Uterus (tissue), 4 donors: Measurements from ENCODE around the gene GSPT2. TPM values are rescaled to one million over a fixed set of nuclear protein-coding genes. Genes with fewer than 3 reads are reported as not detected.
"Not testable (repeated sequence)": the region's sequence is repeated elsewhere in the genome, so short reads cannot be mapped to it uniquely, and the experiment has no call there.

Source experiments
- DNase-seq, 2 donors: peaks; one replicate each; pipeline ENCODE4 v3.0.0-alpha.2; 2019 to 2020
- H3K27ac ChIP-seq, 2 donors: fragments of 200-600 bp; sonication (generic); 1 replicate in 1 of 2; 2 replicates in 1 of 2; pipeline ENCODE4 v1.5.1; 2016 to 2018
- H3K27me3 ChIP-seq, 2 donors: fragments of 200-600 bp; sonication (generic); one replicate each; pipeline ENCODE4 v1.5.1; 2018 to 2019; ENCODE audit warnings: control low read depth in 1 of 2
- H3K36me3 ChIP-seq, 2 donors: fragments of 200-600 bp; sonication (generic); one replicate each; pipeline ENCODE4 v1.5.1; 2019; ENCODE audit warnings: control low read depth in 1 of 2
- H3K4me1 ChIP-seq, 2 donors: fragments of 200-600 bp; sonication (generic); one replicate each; pipeline ENCODE4 v1.5.1; 2018 to 2019; ENCODE audit warnings: control low read depth in 1 of 2
- H3K4me3 ChIP-seq, 2 donors: fragments of 200-600 bp; sonication (generic); 1 replicate in 1 of 2; 2 replicates in 1 of 2; pipeline ENCODE4 v1.5.1; 2018 to 2019; ENCODE audit warnings: mild to moderate bottlenecking in 1 of 2
- H3K9me3 ChIP-seq, 2 donors: fragments of 200-600 bp; sonication (generic); one replicate each; pipeline ENCODE4 v1.5.1; 2019; ENCODE audit warnings: control low read depth in 1 of 2
- POLR2A ChIP-seq, 2 donors: fragments of 450-650 bp; IDR thresholded peaks; one replicate each; pipeline ENCODE4 v1.6.1; 2016; ENCODE audit warnings: antibody characterized with exemption in 2 of 2, mild to moderate bottlenecking in 1 of 2, moderate library complexity in 1 of 2
- intact Hi-C: fragments of 100-400 bp; cut with DNase I; formaldehyde crosslinking; loops from one replicate; pipeline ENCODE4 v1.15.1; 2023; ENCODE audit warnings: low total_unique reads
- total RNA-seq, 4 donors: library from RNA; depleted of rRNA in 3 of 4; stranded (reverse); fragments of >200 nt in 3 of 4; gene quantifications; one replicate each; pipeline versions ENCODE4 v1.1.0 to v1.2.4, GENCODE V29; 2014 to 2023
- TF ChIP-seq, protein P1 (sequence below), 4 experiments: fragments of 200-600 bp in 2 of 4; fragments of 450-650 bp in 2 of 4; sonication (generic) in 2 of 4; IDR thresholded peaks; one replicate each; pipeline ENCODE4 v1.5.1; 2016 to 2019; ENCODE audit warnings: antibody characterized with exemption in 4 of 4, mild to moderate bottlenecking in 2 of 4, moderate library complexity in 1 of 4
- donor health status: DM: yes; HTN: yes; CAD: no.

Gene GSPT2
- total RNA-seq: 10 to 100 TPM in 2 of 4 donors, 1 to 10 TPM in 1, under 1 TPM in 1; 0.26 to 19.7 (median 7.3) TPM

DNA sequence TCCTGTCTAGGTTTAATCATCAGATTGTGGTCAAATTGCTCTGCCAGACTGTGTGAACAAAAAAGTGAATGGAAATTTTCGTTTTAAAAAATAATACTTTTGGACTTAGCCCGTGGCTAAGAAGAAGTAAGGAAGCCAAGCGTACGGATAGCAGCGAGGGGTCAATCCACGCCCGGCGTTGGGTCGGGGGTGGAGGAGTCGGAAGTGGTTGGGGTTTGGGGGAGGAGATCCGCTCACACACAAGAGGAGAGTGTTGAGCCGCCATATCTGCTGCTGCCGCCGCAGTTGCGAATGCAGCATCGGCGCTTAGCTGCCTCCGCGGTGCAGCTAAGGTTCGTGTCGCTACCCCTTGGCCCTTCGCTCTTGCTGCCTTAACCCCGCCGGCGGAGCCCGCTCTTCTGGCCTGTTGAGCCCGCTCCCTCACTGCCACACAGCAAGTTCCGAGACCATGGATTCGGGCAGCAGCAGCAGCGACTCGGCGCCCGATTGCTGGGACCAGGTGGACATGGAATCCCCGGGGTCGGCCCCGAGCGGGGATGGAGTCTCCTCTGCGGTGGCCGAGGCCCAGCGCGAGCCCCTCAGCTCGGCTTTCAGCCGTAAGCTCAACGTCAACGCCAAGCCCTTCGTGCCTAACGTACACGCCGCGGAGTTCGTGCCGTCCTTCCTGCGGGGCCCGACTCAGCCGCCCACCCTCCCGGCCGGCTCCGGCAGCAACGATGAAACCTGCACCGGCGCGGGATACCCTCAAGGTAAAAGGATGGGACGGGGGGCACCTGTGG is at the start of gene GSPT2:
Gene GSPT2 (plus strand): TSS at position 264 of the 779 bp plus-strand sequence. CDS start 185 bp downstream, at position 449.
- TF ChIP-seq, protein P1, sequence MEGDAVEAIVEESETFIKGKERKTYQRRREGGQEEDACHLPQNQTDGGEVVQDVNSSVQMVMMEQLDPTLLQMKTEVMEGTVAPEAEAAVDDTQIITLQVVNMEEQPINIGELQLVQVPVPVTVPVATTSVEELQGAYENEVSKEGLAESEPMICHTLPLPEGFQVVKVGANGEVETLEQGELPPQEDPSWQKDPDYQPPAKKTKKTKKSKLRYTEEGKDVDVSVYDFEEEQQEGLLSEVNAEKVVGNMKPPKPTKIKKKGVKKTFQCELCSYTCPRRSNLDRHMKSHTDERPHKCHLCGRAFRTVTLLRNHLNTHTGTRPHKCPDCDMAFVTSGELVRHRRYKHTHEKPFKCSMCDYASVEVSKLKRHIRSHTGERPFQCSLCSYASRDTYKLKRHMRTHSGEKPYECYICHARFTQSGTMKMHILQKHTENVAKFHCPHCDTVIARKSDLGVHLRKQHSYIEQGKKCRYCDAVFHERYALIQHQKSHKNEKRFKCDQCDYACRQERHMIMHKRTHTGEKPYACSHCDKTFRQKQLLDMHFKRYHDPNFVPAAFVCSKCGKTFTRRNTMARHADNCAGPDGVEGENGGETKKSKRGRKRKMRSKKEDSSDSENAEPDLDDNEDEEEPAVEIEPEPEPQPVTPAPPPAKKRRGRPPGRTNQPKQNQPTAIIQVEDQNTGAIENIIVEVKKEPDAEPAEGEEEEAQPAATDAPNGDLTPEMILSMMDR (IDR thresholded peaks at IDR 0.05): no peak
- no peak for TF ChIP-seq POLR2A (IDR thresholded peaks at IDR 0.05)
- H3K27ac ChIP-seq: peak within 1 kb of the TSS; percentile 60 to 75
- intact Hi-C loops: no loop called here
- H3K27me3 ChIP-seq: no peaks in the 10 kb centered on the region
- DNase-seq: peak; percentile 63
- H3K9me3 ChIP-seq: peaks cover 0 to 4% of the 10 kb centered on the region in 2 donors
- H3K36me3 ChIP-seq: no peaks in the 10 kb centered on the region
- peak within 1 kb of the TSS; percentile 41 to 60 for H3K4me3 ChIP-seq
- H3K4me1 ChIP-seq: no peaks in the 10 kb centered on the region

DNA sequence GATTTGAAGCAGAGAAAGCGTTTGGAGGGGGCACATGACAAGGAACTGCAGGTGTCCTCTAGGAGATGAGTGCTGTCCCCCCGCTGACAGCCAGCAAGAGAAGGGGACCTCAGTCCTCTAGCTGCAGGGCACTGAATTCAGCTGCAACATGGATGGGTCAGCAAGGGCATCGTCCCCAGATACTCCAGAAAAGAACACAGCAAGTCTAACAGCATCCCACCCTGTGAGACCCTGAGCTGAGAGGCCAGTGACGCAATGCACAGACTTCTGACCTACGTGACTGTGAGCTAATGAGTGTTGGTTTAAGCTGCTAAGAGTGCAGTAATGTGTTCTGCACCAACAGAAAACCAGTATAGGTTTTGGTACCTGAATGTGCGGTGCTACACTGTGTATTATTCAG is 49.0 kb upstream of the GSPT2 start:
- no peak for DNase-seq
- intact Hi-C loops: no loop called here
- no peak overlapping the region for H3K27ac ChIP-seq

GRCh38 chrX:51697397-51697796 is 45.8 kb upstream of the GSPT2 start:
- Histone ChIP-seq H3K9me3 (no peaks in the 10 kb centered on the region), H3K4me3 (no peak overlapping the region), H3K27ac (no peak overlapping the region), H3K36me3 (no peaks in the 10 kb centered on the region), H3K27me3 (no peaks in the 10 kb centered on the region), H3K4me1 (no peaks in the 10 kb centered on the region)
- TF ChIP-seq, protein P1 (IDR thresholded peaks at IDR 0.05): no peak
- TF ChIP-seq POLR2A (IDR thresholded peaks at IDR 0.05): no peak
- intact Hi-C loops: no loop called here
- DNase-seq: no peak

More for the DNA sequence above, 49.0 kb upstream of the GSPT2 start:
- Histone ChIP-seq H3K9me3 (no peaks in the 10 kb centered on the region), H3K27me3 (no peaks in the 10 kb centered on the region), H3K4me3 (no peak overlapping the region), H3K36me3 (no peaks in the 10 kb centered on the region), H3K4me1 (no peaks in the 10 kb centered on the region)
- TF ChIP-seq POLR2A (IDR thresholded peaks at IDR 0.05): no peak
- TF ChIP-seq, protein P1 (IDR thresholded peaks at IDR 0.05): no peak

DNA sequence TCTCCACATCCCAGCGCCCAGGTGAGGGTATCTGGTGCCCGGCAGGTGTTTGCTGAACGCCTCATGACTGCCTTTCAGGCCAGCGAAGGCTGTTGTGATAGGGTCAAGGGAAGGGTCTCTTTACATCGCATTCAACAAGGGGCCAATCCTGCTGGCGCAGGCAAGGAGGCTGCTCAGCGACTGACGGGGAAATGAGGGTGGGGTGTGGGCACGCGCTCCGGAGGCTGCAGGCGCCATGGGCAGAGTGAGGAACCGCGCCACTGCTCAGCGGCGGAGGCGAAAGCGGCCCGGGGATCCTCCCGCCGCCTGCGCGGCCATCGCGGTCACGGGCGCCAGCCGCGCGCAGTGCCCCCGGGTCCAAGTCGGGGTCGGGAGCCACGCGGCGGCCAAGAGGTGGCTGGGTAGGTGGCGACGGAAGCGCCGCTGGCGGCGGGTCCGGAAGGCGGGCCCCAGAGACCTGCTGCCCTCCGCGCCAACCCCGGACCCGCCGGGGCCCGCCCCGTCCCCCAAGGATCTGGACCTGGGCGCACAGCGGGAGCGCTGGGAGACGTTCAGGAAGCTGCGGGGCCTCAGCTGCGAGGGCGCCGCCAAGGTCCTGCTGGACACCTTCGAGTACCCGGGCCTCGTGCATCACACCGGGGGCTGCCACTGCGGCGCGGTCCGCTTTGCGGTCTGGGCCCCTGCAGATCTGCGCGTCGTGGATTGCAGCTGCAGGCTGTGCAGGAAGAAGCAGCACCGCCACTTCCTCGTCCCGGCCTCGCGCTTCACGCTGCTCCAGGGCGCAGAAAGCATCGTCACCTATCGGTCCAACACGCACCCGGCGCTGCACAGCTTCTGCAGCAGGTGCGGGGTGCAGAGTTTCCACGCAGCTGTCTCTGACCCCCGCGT is 32.7 kb upstream of the GSPT2 start, which contains the start of gene CENPVL1:
Gene CENPVL1 (plus strand): TSS at position 236 of the 888 bp plus-strand sequence. CDS start 0 bp downstream, at position 236.
- H3K36me3 ChIP-seq, H3K9me3 ChIP-seq, H3K4me3 ChIP-seq, H3K27me3 ChIP-seq, H3K4me1 ChIP-seq, intact Hi-C loops, DNase-seq, H3K27ac ChIP-seq: not testable (repeated sequence)

DNA sequence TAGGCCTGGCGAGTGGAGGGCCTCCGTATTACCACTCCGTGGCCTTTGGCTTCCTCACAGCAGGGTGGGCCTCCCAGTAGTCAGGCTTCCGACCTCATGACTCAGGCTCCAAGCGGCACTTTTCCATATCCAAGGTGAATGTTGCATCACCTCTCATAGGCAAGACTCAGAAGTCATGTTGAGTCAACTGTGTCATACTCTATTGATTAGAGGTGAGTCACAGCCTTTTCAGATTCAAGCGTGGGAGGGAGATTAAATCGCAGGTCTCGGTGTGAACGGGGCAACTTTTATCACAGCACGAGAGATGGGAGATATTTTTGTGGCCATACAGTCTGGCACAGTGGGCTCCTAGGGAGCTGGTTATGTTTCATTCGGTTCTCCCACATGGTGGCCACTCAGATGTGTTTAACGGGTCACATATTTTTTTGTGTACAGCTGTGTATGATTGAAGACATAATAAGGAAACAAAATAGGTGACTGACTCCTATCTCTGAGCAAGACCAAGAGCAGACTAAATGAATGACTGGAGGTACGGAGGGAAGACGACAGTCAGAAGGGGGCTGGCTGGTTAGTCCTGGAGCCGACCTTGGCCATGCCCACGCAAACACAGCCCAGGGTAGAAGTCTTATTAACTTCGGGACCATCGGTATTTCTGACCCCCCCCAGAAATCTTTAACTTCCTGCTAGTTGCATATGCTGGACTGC is 30.1 kb upstream of the GSPT2 start:
- DNase-seq, H3K4me3 ChIP-seq, H3K4me1 ChIP-seq, intact Hi-C loops, H3K27me3 ChIP-seq, H3K27ac ChIP-seq, H3K9me3 ChIP-seq, H3K36me3 ChIP-seq: not testable (repeated sequence)
